ENCODE results near the gene UHRF1. TPM values are rescaled to one million over a fixed set of nuclear protein-coding genes. Genes with fewer than 3 reads are reported as not detected.

UHRF1 gene
- total and polyA plus RNA-seq, 2 of the 13 experiments (the other 11 are each of a cell fraction or from before 2014, with no cell fraction given), result 6.8 to 78.4 TPM

DNA sequence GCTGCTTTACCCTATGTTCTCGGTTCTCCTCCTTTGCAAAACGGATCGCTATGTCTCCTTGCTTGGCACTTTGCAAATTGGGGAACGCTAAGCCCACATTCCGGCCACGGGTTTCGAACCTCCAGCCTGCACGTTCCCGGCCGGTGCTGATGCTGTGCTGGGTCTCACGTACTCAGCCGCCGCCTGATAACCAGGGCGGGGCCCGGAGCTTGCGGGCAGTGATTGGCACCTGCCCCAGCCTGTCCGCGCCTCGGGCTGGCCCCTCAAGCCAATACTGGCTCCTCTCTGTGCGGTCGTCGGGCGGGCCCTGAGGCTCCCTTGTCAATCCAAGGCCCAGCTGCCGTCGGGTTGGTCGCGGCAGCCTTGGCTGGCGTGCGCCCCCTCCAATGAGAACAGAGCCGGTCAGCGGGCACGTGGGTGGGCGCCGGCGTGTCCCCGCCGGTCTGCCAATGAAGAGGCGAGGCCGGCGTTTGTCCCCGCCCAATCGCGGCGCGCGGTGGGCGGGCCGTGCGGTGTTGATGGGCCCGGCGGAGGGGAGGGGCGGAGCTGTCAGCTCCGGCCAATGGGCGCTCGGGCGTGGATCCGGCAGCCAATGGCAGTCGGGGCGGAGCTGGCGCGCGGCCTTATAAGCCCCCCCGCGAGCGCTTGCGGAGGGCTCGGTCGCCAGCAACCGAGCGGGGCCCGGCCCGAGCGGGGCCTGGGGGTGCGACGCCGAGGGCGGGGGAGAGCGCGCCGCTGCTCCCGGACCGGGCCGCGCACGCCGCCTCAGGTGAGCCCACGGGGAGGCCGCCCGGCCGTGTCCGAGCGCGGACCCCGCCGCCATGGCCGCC lies 59.4 kb downstream of the UHRF1 start, which contains the start of gene KDM4B:
TSS of gene KDM4B (plus strand) at position 652 of the 830 bp plus-strand sequence. CDS start 63,778 bp downstream, outside the sequence.
- peaks cover 34% of the 10 kb centered on the region for H3K4me1 ChIP-seq (ENCODE audit: insufficient read depth, low read length)
- BruUV-seq (replicated peaks), result no TSS peak
- peak within 1 kb of the TSS; percentile 97 for H3K4me2 ChIP-seq (ENCODE audit: low read depth, low read length)
- H3K79me2 ChIP-seq (ENCODE audit: insufficient read depth, low read length), result peaks cover 41% of the 10 kb centered on the region
- peaks cover 36% of the 10 kb centered on the region for H4K20me1 ChIP-seq (ENCODE audit: insufficient read depth, low read length)
- DNase-seq (ENCODE audit: low spot score), result peak; percentile 97
- intact Hi-C loops (cut with micrococcal nuclease; ENCODE audit: unreplicated experiment), result no loop called here
- H3K36me3 ChIP-seq (replicated peaks in 1 of 2; ENCODE audit: control insufficient read depth in 1 of 2, insufficient read depth in 2 of 2, low read length in 2 of 2), result no peaks in the 10 kb centered on the region
- 27% methylated on average over 3 of the region's 96 CpGs for WGBS (ENCODE audit: low lambda C conversion rate)
- ChIA-PET POLR2A (interaction anchor here (0.7 to 1.6 kb wide), 12 partner anchors 10 to 651 kb away, joined by 3 to 8 read pairs (median 4); partner anchors contain the start of genes FEM1A and PLIN3), CTCF (ENCODE audit: low intra/inter-chr PET ratio, low total read pairs) (no interaction called here)
- peak; percentile 91 for ATAC-seq
- in situ Hi-C loops (cut with HindIII; ENCODE audit: extremely low pct_ligation_motif_present, low pct_unique_long_range_greater_than_20kb), result no loop called here
- FAIRE-seq, result peak; percentile 30
- H3K27me3 ChIP-seq (ENCODE audit: control insufficient read depth in 1 of 2, insufficient read depth in 2 of 2, low read length in 2 of 2), result no peaks in the 10 kb centered on the region; a peak in 1 of 5 replicates
- no peak within 1 kb of the TSS for H2AFZ ChIP-seq (ENCODE audit: low read length)
- H3K4me3 ChIP-seq (replicated peaks in 1 of 3; ENCODE audit: insufficient read depth in 1 of 3, low read depth in 2 of 3, low read length in 3 of 3), result peak within 1 kb of the TSS; percentile 73 to 93 (median 82)
- H3K27ac ChIP-seq (ENCODE audit: extremely low read length, insufficient read depth, low read length), result peak within 1 kb of the TSS; percentile 45
- H3K9me3 ChIP-seq (ENCODE audit: low read length), result no peaks in the 10 kb centered on the region
- peak within 1 kb of the TSS; percentile 73 for H3K9ac ChIP-seq (ENCODE audit: insufficient read depth, low read depth, low read length)
- TF ChIP-seq ZNF749 (CRISPR knock-in tag; IDR thresholded peaks at IDR 0.05; ENCODE audit: borderline replicate concordance) (no peak), SNAI1 (CRISPR knock-in tag; IDR thresholded peaks at IDR 0.05; ENCODE audit: borderline replicate concordance) (no peak), HHEX (CRISPR knock-in tag; IDR thresholded peaks at IDR 0.05) (no peak), ZNF264 (CRISPR knock-in tag; IDR thresholded peaks at IDR 0.05) (no peak), SMAD1 (CRISPR knock-in tag; IDR thresholded peaks at IDR 0.05; ENCODE audit: borderline replicate concordance, low read depth) (0 out of 2 replicates have a peak, but pooled peaks have one; percentile 43), DR1 (CRISPR knock-in tag; IDR thresholded peaks at IDR 0.05) (peak; percentile 92)
- TF ChIP-seq, protein P1, sequence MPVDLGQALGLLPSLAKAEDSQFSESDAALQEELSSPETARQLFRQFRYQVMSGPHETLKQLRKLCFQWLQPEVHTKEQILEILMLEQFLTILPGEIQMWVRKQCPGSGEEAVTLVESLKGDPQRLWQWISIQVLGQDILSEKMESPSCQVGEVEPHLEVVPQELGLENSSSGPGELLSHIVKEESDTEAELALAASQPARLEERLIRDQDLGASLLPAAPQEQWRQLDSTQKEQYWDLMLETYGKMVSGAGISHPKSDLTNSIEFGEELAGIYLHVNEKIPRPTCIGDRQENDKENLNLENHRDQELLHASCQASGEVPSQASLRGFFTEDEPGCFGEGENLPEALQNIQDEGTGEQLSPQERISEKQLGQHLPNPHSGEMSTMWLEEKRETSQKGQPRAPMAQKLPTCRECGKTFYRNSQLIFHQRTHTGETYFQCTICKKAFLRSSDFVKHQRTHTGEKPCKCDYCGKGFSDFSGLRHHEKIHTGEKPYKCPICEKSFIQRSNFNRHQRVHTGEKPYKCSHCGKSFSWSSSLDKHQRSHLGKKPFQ (CRISPR knock-in tag; IDR thresholded peaks at IDR 0.05; ENCODE audit: insufficient replicate concordance), result no peak
- TF ChIP-seq, protein P2, sequence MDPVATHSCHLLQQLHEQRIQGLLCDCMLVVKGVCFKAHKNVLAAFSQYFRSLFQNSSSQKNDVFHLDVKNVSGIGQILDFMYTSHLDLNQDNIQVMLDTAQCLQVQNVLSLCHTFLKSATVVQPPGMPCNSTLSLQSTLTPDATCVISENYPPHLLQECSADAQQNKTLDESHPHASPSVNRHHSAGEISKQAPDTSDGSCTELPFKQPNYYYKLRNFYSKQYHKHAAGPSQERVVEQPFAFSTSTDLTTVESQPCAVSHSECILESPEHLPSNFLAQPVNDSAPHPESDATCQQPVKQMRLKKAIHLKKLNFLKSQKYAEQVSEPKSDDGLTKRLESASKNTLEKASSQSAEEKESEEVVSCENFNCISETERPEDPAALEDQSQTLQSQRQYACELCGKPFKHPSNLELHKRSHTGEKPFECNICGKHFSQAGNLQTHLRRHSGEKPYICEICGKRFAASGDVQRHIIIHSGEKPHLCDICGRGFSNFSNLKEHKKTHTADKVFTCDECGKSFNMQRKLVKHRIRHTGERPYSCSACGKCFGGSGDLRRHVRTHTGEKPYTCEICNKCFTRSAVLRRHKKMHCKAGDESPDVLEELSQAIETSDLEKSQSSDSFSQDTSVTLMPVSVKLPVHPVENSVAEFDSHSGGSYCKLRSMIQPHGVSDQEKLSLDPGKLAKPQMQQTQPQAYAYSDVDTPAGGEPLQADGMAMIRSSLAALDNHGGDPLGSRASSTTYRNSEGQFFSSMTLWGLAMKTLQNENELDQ (CRISPR knock-in tag; IDR thresholded peaks at IDR 0.05; ENCODE audit: borderline replicate concordance), result no peak
- TF ChIP-seq, protein P3, sequence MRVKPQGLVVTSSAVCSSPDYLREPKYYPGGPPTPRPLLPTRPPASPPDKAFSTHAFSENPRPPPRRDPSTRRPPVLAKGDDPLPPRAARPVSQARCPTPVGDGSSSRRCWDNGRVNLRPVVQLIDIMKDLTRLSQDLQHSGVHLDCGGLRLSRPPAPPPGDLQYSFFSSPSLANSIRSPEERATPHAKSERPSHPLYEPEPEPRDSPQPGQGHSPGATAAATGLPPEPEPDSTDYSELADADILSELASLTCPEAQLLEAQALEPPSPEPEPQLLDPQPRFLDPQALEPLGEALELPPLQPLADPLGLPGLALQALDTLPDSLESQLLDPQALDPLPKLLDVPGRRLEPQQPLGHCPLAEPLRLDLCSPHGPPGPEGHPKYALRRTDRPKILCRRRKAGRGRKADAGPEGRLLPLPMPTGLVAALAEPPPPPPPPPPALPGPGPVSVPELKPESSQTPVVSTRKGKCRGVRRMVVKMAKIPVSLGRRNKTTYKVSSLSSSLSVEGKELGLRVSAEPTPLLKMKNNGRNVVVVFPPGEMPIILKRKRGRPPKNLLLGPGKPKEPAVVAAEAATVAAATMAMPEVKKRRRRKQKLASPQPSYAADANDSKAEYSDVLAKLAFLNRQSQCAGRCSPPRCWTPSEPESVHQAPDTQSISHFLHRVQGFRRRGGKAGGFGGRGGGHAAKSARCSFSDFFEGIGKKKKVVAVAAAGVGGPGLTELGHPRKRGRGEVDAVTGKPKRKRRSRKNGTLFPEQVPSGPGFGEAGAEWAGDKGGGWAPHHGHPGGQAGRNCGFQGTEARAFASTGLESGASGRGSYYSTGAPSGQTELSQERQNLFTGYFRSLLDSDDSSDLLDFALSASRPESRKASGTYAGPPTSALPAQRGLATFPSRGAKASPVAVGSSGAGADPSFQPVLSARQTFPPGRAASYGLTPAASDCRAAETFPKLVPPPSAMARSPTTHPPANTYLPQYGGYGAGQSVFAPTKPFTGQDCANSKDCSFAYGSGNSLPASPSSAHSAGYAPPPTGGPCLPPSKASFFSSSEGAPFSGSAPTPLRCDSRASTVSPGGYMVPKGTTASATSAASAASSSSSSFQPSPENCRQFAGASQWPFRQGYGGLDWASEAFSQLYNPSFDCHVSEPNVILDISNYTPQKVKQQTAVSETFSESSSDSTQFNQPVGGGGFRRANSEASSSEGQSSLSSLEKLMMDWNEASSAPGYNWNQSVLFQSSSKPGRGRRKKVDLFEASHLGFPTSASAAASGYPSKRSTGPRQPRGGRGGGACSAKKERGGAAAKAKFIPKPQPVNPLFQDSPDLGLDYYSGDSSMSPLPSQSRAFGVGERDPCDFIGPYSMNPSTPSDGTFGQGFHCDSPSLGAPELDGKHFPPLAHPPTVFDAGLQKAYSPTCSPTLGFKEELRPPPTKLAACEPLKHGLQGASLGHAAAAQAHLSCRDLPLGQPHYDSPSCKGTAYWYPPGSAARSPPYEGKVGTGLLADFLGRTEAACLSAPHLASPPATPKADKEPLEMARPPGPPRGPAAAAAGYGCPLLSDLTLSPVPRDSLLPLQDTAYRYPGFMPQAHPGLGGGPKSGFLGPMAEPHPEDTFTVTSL (CRISPR knock-in tag; IDR thresholded peaks at IDR 0.05; ENCODE audit: borderline replicate concordance), result no peak
- TF ChIP-seq, protein P4, sequence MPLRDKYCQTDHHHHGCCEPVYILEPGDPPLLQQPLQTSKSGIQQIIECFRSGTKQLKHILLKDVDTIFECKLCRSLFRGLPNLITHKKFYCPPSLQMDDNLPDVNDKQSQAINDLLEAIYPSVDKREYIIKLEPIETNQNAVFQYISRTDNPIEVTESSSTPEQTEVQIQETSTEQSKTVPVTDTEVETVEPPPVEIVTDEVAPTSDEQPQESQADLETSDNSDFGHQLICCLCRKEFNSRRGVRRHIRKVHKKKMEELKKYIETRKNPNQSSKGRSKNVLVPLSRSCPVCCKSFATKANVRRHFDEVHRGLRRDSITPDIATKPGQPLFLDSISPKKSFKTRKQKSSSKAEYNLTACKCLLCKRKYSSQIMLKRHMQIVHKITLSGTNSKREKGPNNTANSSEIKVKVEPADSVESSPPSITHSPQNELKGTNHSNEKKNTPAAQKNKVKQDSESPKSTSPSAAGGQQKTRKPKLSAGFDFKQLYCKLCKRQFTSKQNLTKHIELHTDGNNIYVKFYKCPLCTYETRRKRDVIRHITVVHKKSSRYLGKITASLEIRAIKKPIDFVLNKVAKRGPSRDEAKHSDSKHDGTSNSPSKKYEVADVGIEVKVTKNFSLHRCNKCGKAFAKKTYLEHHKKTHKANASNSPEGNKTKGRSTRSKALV (CRISPR knock-in tag; IDR thresholded peaks at IDR 0.05), result no peak
